GM18498 (cell line): Measurements from ENCODE around the gene NCF1.
"Not testable (repeated sequence)": the region's sequence is repeated elsewhere in the genome, so short reads cannot be mapped to it uniquely, and the experiment has no call there.

Experiments
- ATAC-seq: cut with Tn5 transposase; IDR thresholded peaks from one replicate; pipeline ENCODE4 v1.9.1; 2021; ENCODE audit warnings: mild to moderate bottlenecking, moderate library complexity; ENCODE audit not compliant: unreplicated experiment

NCF1 gene

DNA sequence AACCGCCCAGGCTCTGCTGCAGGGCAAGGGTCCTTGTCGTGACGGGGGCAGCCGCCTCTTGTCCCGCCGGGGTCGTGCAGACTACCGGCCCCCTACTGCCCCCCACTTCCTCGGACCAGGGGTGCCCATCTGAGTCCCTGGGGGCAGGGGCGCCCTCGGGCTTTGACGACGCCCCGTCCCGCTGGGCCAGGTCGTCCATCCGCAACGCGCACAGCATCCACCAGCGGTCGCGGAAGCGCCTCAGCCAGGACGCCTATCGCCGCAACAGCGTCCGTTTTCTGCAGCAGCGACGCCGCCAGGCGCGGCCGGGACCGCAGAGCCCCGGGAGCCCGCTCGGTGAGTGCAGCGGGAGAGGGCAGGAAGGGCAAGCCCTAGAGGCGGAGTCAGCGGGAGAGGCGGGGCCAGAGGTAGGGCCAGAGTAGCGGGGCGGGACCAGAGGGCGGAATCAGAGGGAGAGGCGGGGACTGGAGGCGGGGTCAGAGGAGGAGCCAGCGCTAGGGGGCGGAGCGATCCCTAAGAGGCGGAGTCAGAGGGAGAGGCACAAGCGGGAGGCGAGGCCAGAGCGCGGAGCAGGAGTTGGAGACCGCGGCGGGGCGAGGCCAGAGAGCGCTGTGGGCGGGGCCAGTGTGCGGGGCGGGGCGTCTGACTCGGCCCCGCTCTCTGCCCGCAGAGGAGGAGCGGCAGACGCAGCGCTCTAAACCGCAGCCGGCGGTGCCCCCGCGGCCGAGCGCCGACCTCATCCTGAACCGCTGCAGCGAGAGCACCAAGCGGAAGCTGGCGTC lies 14.7 kb downstream of the NCF1 start:
- ATAC-seq = peak; percentile 92

DNA sequence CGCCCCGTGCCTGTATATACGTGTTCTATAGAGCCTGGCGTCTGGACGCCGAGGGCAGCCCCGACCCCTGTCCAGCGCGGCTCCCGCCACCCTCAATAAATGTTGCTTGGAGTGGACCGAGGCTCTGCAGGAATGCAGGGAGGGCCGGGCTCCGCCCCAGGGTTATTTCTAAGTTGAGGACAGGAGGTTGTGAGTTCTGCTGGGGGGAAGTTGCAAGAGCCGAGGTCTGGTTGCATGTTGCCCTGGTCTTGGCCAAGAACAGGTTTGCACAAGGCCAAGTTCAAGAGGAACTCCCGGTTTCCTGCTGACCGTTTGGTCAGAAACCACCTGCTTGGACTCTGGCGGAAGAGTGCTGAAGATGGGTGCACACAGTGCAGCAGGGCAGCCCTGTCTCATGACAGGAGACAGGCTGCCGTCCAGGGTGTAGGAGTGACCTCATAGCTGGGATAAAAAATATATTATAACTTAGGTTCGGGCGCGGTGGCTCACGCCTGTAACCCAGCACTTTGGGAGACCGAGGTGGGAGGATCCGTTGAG lies 15.5 kb downstream of the NCF1 start:
- not testable (repeated sequence) for ATAC-seq

GRCh38 chr7:74797848-74798622 lies 24.2 kb downstream of the NCF1 start:
- ATAC-seq = not testable (repeated sequence)

DNA sequence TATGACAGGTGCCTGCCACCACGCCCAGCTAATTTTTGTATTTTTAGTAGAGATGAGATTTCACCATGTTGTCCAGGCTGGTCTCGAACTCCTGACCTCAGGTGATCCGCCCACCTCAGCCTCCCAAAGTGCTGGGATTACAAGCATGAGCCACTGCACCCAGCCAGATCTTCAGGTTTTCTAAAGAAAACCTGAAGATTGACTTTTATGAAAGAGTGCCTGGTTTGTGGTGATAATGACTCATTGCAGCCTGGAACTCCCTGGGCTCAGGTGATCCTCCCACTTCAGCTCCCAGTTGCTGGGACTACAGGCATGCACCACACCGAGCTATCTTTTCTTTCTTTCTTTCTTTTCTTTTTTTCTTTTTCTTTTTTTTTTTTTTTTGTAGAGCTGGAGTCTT lies 24.8 kb downstream of the NCF1 start:
- ATAC-seq = not testable (repeated sequence)

DNA sequence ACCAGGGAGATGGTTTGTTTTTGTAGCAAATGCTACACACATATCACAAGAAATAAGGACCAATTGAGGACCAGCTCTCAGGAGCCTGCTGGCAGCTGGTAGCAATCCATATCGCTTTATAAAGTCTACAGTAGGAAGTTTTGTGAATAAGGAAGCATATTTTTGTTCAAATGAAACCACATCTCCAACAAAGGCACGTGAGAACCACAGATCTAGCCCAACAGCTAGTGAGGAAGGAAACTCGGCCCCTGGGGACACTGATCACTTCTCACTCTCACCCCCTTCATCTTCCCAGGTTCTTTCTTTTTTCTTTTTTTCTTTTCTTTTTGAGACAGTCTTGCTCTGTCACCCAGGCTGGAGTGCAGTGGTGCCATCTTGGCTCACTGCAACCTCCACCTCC lies 42.1 kb downstream of the NCF1 start:
- not testable (repeated sequence) for ATAC-seq

- ATAC-seq = peak; percentile 82
Measured at GRCh38 chr7:74820146-74820805, 46.5 kb downstream of the NCF1 start.

DNA sequence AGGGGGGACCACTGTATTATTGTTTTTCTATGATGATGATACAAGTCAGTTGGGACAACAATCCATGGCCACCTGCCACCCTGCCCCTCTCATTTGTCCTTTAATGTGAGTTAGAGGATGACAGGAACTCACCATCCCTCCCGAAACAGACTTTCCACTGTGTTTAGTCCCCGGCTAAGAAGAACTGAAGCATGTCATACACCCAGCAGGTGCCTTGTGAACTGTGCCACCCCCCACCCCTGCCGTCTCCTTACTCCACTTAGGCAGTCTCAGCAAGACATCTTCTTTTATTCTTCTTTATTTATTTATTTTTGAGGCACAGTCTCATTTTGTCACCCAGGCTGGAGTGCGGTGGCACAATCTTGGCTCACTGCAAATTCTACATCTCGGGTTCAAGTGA lies 47.4 kb downstream of the NCF1 start:
- ATAC-seq = not testable (repeated sequence)

DNA sequence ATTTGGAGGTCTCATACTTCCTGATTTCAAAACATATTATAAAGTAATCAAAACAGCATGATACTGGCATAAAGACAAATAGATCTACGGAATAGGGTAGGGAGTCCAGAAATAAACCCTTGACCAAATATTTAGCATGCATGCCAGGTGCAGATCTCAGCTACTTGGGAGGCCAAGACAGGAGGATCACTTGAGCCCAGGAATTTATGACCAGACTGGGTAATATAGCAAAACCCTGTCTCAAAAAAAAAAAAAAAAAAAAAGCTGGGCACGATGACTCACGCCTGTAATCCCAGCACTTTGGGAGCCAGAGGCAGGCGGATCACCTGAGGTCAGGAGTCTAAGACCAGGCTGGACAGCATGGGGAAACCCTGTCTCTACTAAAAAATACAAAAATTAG lies 56.1 kb downstream of the NCF1 start:
- not testable (repeated sequence) for ATAC-seq

- not testable (repeated sequence) for ATAC-seq
Measured at GRCh38 chr7:74830411-74830810, 56.6 kb downstream of the NCF1 start.
